ENCODE data around the gene NDUFC2.
"Not testable (repeated sequence)": the region's sequence is repeated elsewhere in the genome, so short reads cannot be mapped to it uniquely, and the experiment has no call there.

The NDUFC2 gene

DNA sequence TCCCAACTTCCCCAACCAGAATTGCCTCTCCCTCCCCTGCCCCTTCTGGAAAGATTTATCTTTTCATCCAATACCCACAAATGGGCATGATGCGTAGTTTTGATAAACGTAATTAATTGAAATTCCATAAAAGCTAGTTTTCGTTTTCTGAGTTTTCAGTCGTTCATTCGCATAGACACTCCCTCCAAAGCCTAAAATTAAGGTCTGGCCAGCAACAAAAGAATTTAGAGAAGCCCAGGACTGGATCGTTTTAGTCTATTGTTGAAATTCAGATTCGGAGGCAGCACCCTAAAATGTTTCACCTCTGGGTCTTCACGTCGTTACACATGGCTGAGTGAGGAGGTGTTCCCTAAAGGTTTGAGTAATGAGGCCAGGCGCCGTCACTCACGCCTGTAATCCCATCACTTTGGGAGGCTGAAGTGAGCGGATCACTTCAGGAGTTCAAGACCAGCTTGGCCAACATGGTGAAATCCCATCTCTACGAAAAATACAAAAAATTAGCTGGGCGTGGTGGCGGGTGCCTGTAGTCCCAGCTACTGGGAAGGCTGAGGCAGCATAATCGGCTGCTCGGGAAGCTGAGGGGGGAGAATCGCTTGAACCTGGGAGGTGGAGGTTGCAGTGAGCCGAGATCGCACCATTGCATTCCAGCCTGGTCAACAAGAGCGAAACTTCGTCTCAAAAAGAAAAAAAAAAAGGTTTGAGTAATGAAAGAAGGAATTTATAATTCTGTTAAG, 589 bp upstream of the NDUFC2 start:
- DNase-seq (ENCODE audit: low spot score): no peak

DNA sequence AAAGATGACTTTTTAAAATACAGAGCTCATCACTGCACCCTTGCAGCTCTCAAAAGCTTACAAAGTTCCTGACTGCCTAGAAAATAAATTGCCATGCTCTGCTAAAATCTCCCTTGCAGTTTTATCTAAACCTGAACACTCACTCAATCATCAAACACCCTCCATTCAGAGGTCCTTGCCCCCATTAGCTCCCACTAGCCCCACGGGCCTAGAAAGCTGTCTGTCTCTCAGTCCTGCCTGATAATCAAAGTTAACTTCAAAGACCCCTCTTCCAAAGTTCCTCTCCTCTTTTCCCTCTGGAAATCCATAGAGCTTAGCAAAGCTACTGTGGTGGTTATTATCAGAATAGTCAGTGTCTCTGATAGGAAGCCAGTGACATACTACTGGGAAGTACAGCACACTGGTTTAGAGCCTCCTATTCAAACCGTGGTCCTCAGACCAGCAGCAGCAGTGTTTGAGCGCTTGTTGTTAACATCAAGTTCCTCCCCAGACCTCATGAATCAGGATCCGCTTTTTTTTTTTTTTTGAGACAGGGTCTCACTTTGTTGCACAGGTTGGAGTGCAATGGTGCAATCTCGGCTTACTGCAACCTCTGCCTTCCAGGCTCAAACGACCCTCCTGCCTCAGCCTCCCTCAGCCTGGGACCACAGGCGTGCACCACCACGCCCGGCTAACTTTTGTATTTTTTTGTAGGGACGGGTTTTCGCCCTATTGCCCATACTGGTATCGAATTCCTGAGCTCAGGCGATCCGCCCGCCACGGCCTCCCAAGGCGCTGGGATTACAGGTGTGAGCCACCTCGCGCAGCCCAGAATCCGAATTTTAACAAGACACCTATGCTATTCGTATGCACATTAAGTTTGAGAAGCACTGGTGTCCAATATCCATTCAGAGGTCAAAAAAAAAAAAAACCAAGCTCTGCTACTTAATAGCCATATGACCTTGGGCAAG, 1.2 kb downstream of the NDUFC2 start:
- DNase-seq (ENCODE audit: low spot score): no peak

DNA sequence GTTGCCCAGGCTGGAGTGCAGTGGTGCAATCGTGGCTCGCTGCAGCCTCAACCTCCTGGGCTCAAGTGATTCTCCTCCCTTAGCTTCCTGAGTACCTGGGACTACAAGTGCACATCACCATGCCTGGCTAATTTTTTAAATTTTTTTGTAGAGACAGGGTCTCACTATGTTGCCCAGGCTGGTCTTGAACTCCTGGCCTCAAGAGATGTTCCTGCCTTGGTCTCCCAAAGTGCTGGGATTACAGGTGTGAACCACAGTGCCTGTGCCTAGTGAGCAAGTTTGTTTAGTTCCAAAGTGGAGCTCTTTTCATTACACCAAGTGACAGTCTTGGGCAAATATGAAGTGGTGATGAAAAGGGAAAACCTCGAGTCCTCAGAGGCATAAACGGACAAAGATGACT, 2.1 kb downstream of the NDUFC2 start:
- DNase-seq (ENCODE audit: low spot score): not testable (repeated sequence)

DNA sequence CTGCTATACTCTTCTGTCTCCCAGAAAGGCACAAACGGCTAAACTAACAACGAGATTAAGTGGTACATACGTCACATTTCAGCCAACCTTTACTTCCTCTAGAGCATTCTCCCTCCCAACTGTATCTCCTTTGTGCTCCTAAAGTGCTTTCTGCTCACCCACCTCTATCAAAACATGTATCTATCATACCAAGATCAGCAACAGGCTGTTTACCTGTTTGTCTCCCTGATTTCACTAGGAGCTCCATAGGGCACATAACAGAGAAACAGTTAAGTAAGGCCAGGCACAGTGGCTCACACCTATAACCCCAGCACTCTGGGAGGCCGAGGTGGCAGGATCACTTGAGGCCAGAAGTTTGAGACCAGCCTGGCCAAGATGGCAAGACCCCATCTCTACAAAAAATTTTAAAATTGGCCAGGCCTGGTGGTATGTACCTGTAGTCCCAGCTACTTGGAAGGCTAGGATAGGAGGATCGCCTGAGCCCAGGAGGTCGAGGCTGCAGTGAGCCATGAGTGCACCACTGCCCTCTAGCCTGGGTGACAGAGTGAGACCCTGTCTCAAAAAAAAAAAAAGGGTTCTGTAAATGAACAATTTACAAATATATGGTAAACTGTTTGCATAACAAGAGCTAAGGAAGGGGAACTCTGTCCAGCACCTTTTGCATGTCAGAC, 2.8 kb downstream of the NDUFC2 start:
- no peak for DNase-seq (ENCODE audit: low spot score)

DNA sequence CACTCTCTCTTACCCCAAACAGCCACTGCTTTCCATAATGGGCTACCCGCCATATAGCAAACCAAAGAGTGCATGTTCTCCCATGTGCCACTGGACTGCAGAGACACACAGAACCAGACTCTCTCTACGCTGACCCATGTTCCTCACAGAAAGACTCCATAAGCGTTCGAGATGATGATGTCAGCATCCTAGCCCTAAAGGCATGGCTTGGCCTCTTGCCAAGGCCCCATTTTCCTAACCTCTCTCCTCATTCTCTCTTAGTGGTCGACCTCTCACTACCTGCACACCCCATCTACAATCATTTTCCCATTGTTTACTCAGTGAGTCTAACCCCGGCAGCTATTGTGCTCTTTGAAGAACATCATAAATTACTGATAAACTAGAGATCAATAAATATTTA, 4.9 kb downstream of the NDUFC2 start:
- no peak for DNase-seq (ENCODE audit: low spot score)

DNA sequence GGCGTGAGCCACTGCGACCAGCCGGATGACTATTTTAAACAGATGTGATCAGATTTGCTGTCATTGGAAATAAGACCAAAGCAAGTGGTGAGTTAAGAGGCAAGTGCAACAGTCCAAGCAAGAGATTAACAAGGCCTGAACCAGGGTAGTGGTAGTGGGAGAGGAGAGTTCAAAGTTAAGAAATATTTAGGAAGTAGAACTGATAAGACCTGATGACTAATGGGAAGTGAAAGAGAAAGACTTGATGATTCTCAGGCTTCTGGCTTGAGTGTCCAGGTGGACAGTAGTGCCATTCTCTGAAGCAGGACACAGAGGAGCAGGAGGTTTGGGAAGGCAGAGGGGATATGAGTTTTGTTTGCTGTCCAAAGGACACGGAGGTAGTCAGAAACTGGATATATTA, 7.2 kb downstream of the NDUFC2 start:
- no peak for DNase-seq (ENCODE audit: low spot score)

DNA sequence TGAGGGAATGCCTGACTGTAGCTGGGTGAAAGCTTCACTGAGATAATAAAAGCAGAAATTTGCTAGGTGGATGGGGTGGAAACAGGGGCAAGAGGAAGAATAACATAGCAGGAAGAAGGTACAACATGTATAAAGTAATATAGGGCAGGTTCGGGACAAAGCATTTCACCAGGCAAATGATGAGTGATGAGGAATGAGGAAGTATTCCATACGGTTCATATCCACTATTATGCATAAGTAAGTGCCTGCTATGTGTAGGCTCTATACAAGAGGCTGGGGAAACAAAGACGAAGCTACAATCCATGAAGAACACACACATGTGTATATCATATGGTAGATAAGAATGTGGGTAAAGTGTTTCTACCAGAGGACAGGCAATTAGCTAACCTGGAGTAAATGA, 7.9 kb downstream of the NDUFC2 start:
- no peak for DNase-seq (ENCODE audit: low spot score)

DNA sequence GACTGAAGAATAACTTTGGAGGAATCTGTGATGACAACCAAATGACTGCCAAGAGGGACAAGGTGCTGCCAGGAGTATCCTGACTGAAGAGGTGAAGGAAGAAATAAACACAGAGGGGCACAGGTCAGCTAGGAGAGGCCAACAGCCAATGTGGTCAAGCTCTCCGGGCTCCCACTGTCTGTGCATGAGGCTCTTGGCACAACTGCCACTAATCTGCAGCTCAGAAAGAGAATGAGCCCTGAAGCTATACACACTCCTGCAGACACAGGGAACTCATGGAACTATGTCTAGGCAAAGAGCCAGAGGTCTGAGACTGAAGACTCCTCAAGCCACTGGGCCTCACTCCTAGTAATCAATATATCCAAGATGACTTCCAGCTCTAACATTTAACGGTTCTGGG, 9.0 kb downstream of the NDUFC2 start:
- DNase-seq (ENCODE audit: low spot score): no peak

DNA sequence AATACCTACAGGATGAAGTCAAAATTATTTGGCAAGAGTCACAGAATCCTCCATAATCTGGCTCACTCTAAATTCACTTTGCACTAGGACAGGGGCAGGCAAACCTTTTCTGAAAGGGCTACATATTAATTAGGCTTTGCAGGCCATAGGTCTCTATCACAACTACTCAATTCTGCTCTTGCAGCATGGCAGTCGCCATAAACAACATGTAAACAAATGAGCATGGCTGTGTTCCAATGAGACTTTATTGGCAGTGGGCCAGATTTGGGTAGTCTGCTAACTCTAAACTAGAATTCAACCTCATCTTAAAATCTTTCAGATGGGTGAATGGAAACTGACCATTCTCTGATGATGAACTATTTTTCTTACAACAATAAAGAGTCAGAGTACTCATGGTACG, 10.2 kb downstream of the NDUFC2 start:
- DNase-seq (ENCODE audit: low spot score): no peak

DNA sequence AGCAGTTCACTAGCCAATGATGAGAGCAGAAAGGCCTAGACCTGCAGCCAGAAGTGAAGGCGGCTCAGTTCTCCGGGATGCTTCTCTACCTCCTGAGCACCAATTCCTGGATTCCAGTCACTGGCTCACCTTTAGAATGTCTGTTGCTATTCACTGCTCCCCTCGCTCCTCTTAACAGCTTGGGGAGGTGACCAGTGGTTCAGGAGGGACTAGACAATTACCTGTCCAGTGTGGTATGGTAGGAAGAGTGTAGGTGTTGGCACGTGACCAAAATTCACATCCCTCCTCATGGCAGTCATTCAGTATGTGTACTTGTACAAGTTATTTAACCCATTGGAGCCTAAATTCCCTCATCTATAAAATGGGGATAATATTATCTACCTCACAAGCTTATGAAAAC, 12.0 kb downstream of the NDUFC2 start:
- DNase-seq (ENCODE audit: low spot score): no peak

DNA sequence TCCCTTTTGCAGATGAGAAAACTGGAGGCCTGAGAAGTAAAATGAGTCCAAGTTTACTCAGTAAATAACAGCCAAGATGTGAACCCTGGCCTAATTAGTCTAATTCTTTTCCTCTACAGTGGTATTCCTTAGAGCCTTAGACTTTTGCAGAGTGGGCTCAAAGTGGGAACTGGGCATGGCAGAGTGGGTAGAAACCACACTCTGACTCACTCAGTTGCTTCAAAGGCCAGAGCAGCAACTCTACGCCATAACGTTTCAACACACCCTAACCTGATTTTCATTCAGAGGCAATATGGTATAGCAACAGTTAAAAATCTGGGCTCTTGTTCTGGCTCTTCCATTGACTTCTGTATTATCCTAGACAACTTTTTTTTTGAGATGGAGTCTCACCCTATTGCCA, 13.2 kb downstream of the NDUFC2 start:
- no peak for DNase-seq (ENCODE audit: low spot score)

DNA sequence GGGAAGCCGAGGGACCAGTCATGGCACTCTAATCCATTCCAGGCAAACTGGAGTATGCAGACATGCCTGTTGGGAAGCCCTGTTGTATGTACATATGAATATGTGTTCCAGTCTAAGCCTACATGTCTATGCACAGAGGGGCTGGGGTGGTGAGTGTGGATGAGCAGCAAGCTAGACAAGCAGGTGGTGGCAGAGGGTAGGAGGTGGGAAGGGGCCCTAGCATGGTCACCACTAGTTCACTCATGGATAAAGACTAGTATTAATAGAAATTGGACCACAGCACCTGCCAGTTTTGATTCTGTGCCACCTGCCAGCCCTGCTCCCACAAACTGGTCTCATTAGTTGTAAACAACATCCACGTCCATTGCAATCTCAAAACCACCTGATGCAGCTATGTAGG, 14.5 kb downstream of the NDUFC2 start:
- no peak for DNase-seq (ENCODE audit: low spot score)

DNA sequence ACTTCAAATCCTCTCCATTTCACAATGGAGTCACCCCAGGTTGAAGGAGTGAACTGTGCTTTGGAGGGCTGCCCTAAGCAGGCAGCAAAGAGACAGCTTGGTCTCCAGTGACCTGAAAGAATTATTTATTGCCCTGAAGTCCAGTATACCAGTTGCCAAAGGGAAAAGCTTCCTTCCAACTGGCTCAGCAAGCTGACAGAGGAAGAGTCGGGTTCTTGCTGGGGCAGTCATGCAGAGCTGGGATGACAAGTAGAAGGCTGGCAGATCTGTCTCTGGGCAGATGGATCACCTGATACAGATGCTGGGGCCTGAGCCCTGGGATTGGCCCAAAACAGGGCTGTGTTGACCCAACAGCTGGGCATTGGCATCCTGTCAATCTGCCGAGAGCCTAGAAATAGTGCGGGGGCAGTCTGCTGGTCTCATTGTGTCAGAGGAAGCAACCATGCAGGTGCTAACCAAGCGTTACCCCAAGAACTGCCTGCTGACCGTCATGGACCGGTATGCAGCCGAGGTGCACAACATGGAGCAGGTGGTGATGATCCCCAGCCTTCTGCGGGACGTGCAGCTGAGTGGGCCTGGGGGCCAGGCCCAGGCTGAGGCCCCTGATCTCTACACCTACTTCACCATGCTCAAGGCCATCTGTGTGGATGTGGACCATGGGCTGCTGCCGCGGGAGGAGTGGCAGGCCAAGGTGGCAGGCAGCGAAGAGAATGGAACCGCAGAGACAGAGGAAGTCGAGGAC, 16.1 kb downstream of the NDUFC2 start, which contains the start of gene THRSP:
TSS of gene THRSP (plus strand) at position 422 of the 742 bp plus-strand sequence. CDS start at position 443, 21 bp downstream.
- DNase-seq (ENCODE audit: low spot score): no peak

DNA sequence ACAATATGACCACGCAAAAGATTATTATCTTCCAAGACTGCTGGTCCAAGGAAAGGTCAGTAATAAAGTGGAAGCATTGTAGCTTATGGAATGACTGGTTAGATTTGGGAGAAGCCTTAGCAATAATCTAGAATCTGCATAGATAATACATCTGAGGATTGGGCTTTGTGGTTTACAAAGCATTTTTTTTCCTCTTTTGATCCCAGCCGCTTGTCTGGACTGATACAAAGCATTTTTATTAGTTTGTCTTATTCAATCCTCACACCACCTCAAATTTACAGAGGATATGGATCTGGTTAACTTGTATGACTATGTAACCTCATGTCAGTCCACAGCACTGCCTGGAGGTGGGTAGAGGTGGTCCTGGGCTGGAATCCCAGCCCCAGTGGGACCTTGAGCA, 17.0 kb downstream of the NDUFC2 start:
- DNase-seq (ENCODE audit: low spot score): no peak

DNA sequence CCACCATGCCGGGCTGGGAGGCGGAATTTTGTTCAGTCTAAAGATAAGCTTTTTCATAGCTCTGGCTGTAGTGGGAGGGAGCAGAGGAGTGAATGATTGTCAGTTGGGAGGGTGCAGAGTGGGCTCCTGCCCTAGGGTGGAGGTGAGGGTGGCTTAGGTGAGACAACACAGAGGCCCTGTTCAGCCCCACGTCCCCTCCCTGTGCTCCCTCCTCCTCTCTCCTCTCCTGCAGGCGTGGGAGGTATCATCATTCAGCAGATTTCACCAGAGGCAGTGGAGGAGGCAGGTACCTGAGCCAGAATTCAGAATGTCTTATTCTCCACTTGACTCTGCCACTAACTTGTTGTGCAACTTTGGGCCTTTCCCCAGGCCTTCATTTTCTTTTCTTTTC, 17.7 kb downstream of the NDUFC2 start:
- DNase-seq (ENCODE audit: low spot score): no peak

DNA sequence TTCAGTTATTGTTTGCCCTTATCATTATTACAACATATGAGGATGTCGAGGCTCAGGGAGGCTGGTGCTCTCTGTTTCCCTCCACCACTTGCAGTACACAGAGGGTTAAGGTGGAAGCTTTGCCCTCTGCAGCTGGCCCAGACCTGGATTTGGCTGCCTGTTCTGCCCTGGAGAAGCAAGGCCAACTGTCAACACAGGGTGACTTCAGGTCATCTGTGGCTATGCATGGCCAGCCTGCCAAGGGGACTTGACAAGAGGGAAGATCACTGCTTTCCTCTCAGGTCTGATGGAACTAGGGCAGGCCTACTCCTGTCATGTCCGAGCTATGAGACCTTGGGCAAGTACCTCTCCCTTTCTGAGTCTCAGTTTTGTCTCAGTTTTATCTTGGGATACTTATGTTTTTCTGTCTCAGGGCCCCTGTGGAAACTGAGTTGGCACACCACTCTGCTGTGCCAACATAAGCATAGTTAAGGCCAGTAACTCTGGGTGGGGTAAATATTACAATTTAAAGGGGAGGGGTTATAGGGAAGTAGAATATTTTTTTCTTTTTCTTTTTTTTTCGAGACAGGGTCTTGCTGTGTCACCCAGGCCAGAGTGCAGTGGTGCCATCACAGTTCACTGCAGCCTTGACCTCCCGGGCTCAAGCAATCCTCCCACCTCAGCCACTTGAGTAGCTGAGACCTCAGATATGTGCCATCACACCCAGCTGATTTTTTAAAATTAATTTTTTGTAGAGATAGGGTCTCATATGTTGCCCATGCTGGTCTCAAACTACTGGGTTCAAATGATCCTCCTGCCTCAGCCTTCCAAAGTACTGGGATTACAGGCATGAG, 18.4 kb downstream of the NDUFC2 start:
- DNase-seq (ENCODE audit: low spot score): no peak

DNA sequence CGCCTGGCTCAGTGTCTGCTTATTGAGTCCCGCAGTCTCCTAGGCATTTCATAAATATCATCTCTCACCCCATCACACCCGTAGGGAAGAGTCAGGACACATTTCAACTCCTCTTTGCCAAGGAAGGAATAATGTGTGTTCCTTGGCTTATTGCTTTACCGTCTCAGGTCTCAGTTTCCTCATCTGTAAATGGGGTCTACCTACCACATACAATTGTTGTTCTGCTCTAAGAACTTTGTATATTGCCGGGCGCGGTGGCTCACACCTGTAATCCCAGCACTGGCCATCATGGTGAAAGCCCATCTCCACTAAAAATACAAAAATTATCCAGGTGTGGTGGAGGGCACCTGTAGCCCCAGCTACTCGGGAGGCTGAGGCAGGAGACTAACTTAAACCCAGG, 19.1 kb downstream of the NDUFC2 start:
- DNase-seq (ENCODE audit: low spot score): no peak

DNA sequence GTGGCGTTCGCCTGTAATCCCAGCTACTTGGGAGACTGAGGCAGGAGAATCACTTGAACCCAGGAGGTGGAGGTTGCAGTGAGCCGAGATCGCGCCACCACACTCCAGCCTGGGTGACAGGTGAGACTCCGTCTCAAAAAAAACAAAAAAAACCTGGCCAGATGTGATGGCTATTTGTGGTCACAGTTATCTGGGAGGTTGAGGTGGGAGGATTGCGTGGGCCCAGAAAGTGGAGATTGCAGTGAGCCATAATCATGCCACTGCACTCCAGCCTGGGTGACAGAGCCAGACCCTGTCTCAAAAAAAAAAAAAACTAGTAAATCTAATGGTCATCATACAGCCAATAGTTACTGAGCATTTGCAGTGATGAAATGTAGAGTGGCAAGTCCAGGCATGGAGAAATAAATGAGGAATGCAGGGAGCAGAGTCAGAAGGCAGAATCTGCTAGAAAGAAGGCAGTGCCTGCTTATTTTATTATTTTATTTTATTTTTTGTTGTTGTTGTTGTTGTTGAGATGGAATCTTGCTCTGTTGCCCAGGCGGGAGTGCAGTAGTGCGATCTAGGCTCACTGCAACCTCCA, 19.8 kb downstream of the NDUFC2 start:
- not testable (repeated sequence) for DNase-seq (ENCODE audit: low spot score)

DNA sequence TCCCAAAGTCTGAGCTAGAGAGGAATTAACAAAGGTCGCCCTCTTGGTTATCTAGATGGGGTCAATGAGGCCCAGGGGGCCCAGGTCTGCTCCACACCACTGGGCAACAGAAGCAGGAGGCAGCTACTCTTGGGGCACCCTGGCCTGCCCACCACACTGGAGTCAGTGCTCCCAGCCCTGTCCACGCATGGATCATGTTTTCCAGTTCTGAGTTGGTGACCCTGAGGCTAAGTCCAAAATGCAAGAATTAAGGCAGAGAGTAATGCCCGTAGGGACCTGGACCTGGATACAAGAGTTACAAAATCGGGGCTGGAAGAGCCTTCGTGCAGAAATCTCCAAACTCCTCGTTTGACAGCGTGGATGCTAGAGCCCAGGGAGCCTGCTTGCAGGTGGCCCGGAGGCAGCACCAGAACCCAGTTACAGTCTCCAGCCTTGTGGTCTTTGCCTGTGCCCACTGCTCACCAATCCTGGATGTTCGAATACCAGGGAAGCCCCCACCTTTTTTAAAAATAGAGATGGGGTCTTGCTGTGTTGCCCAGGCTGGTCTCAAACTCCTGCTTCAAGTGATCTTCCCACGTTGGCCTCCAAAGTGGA, 22.1 kb downstream of the NDUFC2 start:
- no peak for DNase-seq (ENCODE audit: low spot score)

DNA sequence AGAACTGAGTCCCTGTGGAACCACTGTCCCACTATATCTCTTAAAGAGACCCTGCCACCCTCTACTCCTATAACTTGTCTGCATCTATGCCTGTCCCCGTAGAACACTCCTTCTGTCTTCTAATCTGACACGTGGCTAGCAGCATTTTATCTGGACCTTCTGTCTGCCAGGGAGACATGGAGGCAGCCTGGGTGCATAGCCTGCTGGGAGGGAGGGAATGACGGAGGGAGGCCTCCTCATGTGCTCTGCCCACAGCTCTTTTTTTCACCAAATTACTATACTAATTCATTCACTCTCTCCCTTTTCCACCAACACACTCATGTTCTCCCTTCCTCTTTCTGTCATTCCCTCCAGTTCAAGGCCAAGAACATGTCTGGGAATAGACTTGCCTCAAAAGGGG, 23.6 kb downstream of the NDUFC2 start:
- no peak for DNase-seq (ENCODE audit: low spot score)
